GM21423 (cell line): ENCODE data around the gene TNPO2.
"Not testable (repeated sequence)": the region's sequence is repeated elsewhere in the genome, so short reads cannot be mapped to it uniquely, and the experiment has no call there.

Experiments
- ATAC-seq: cut with Tn5 transposase; IDR thresholded peaks from one replicate; pipeline ENCODE4 v1.9.1; 2021; ENCODE audit warnings: mild to moderate bottlenecking, moderate library complexity; ENCODE audit not compliant: unreplicated experiment

The TNPO2 gene

GRCh38 chr19:12678039-12678438 is 45.7 kb downstream of the TNPO2 start:
- not testable (repeated sequence) for ATAC-seq

GRCh38 chr19:12676928-12677327 is 46.8 kb downstream of the TNPO2 start:
- ATAC-seq: no peak

GRCh38 chr19:12676384-12676792 is 47.3 kb downstream of the TNPO2 start:
- ATAC-seq: no peak

GRCh38 chr19:12675940-12676339 is 47.8 kb downstream of the TNPO2 start:
- ATAC-seq: no peak

GRCh38 chr19:12675399-12675798 is 48.3 kb downstream of the TNPO2 start:
- ATAC-seq: no peak

GRCh38 chr19:12672744-12673143 is 51.0 kb downstream of the TNPO2 start:
- ATAC-seq: no peak

- ATAC-seq: no peak
These were observed 53.4 kb downstream of the TNPO2 start for GRCh38 chr19:12670159-12670928.

GRCh38 chr19:12669270-12670158 is 54.2 kb downstream of the TNPO2 start:
- ATAC-seq: no peak

- ATAC-seq: no peak
These were observed 54.8 kb downstream of the TNPO2 start for GRCh38 chr19:12668932-12669269.

GRCh38 chr19:12668346-12668745 is 55.4 kb downstream of the TNPO2 start:
- no peak for ATAC-seq

GRCh38 chr19:12667731-12668302 is 55.9 kb downstream of the TNPO2 start:
- no peak for ATAC-seq

- peak; percentile 44 for ATAC-seq
These were observed 57.3 kb downstream of the TNPO2 start, which contains the start of the genes MAN2B1 and WDR83 for GRCh38 chr19:12666265-12667048. TSS of gene MAN2B1 (minus strand) at chr19:12666742. CDS start at chr19:12666701, 41 bp downstream. TSS of gene WDR83 (plus strand) at chr19:12666807. CDS start at chr19:12669791, 2,984 bp downstream.

- ATAC-seq: no peak
These were observed 58.0 kb downstream of the TNPO2 start for GRCh38 chr19:12665671-12666264.

GRCh38 chr19:12665281-12665573 is 58.5 kb downstream of the TNPO2 start:
- peak; percentile 35 for ATAC-seq

GRCh38 chr19:12664406-12665280 is 59.1 kb downstream of the TNPO2 start:
- ATAC-seq: no peak

- no peak for ATAC-seq
These were observed 62.8 kb downstream of the TNPO2 start for GRCh38 chr19:12660980-12661379.

GRCh38 chr19:12657966-12658365 is 65.8 kb downstream of the TNPO2 start:
- ATAC-seq: no peak

GRCh38 chr19:12656899-12657571 is 66.7 kb downstream of the TNPO2 start:
- ATAC-seq: no peak

- no peak for ATAC-seq
These were observed 68.2 kb downstream of the TNPO2 start for GRCh38 chr19:12655546-12655945.
